Measurements from ENCODE around the gene AHRR.

Gene AHRR

DNA sequence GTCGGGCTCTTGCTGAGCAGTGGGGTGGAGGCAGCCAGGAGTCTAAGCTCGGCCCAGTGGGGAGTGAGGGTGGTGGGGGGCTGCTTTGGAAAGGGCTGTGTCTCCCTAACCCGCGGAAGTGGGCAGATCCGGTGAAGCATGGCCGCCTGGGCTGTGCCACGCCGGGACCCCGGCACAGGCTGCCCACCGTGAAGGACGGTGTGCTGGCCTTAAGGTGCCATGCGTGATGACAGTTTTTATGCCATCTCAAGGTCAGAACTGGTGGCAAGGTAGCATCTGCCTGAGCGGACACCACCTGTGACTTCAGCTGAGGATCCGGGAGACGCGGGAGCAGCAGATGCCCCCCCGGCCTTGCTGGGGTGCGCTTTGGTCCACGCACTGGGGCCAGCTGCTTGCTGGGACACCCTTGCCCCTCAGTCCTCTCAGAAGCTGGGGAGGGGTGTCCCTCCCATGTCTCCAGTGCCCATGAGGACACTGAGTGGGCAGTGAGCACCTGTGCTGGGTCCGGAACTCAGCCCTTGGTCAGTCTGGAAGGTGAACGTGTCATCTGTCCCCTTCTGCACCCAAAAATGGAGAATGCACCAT is 53.9 kb downstream of the AHRR start:
- FAIRE-seq (no peak), DNase-seq (ENCODE audit: insufficient read length, low spot score) (no peak)
- TF ChIP-seq, protein P1, sequence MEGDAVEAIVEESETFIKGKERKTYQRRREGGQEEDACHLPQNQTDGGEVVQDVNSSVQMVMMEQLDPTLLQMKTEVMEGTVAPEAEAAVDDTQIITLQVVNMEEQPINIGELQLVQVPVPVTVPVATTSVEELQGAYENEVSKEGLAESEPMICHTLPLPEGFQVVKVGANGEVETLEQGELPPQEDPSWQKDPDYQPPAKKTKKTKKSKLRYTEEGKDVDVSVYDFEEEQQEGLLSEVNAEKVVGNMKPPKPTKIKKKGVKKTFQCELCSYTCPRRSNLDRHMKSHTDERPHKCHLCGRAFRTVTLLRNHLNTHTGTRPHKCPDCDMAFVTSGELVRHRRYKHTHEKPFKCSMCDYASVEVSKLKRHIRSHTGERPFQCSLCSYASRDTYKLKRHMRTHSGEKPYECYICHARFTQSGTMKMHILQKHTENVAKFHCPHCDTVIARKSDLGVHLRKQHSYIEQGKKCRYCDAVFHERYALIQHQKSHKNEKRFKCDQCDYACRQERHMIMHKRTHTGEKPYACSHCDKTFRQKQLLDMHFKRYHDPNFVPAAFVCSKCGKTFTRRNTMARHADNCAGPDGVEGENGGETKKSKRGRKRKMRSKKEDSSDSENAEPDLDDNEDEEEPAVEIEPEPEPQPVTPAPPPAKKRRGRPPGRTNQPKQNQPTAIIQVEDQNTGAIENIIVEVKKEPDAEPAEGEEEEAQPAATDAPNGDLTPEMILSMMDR (IDR thresholded peaks at IDR 0.05; ENCODE audit: insufficient read depth, missing control alignments), result no peak

DNA sequence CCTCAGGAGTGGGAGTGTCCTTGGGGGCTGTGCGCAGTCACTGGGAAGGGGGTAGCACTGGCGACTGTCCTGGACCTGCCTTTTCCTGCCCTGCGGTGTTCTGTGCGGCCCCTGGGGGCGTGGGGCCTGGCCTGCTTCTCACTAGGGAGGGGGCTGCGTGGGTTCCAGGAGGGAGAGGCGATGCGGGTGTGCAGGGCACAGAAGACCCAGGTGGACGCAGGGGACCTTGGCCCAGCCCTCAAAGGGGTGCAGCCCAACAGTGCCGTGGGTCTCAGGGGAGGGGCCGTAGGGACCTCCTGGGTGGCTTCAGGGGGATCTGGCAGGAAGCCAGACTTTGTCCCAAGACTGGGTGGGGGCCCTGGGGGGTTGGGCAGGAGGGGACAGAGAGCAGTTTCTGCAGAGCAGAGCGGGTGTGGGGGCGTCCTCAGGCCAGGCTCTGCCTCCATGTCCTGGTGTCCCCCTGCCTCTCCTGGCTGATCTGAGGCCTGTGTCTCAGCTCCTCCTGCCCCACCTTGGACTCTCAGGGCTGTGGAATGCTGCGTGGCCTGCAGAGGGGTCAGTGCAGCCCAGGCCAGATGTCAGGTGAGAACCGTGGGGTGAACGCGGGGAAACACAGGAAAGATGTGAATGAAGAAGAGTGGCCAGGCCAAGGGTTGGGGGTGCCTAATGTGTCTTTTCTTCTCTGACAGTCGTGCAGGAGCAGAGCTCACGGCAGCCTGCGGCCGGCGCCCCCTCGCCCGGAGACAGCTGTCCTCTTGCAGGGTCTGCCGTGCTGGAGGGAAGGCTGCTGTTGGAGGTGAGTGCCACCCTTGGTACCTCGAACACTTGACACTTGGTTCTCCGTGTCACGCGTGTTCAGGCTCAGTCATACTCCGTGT is 54.6 kb downstream of the AHRR start:
- no peak for FAIRE-seq
- TF ChIP-seq, protein P1 (IDR thresholded peaks at IDR 0.05; ENCODE audit: insufficient read depth, missing control alignments), result no peak
- DNase-seq (ENCODE audit: insufficient read length, low spot score), result no peak

DNA sequence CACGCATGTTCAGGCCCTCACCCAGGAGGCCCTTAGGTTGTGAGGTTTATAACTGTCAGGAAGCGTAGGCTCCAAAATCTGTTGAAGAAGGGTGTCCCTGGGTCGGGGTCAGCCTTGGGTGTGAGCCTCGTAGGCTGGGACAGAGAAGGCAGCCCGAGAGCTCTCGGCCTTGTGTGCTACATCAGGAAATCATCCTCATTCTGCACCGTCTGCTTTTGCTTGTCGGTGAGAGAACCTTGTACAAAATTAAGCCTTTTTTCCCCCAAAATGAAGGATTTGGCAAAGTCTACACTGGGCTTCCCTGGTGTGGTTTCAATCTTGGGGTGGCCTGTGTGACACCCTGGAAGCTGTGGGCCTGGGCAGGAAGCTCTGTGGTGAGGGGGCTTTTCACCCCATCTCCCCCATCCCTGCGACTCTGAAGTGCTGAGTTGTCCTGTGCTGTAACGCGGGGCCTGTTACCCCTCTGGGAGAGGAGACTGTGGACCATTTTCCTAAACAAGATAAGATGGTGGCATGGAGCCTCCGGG is 55.3 kb downstream of the AHRR start:
- TF ChIP-seq, protein P1 (IDR thresholded peaks at IDR 0.05; ENCODE audit: insufficient read depth, missing control alignments), result no peak
- FAIRE-seq (no peak), DNase-seq (ENCODE audit: insufficient read length, low spot score) (no peak)

DNA sequence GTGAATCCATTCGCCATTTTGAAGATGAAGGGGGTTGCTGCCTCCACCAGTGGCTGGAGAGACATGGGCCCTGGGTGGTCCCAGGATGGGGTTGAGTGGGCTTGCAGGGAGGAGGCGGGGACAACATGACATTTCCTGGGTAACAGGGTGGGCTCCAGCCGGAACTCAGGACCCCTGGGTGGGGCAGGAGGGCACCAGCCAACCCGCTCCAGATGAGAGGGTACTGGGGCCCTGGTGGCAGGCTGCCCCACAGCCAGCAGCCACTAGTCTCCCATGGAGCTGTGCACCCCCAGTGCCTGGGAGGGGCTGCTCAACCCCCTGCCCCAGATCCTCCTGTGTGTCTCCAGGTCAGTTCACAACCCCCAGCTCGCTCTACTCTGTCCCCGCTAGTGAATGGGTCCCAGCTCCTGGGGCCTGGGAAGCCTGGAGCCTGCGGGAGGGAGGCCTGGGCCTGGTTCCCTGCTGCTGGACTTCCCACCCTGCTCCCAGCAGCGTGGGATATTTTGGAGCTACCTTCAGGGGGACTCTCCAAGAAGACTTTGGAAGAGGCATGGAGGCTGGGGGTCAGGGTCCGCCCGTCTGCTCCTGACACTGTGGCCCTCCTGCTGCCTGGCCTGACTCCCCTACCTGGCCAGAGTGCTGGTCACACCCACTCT is 55.9 kb downstream of the AHRR start:
- no peak for FAIRE-seq
- TF ChIP-seq, protein P1 (IDR thresholded peaks at IDR 0.05; ENCODE audit: insufficient read depth, missing control alignments), result no peak
- DNase-seq (ENCODE audit: insufficient read length, low spot score), result no peak

DNA sequence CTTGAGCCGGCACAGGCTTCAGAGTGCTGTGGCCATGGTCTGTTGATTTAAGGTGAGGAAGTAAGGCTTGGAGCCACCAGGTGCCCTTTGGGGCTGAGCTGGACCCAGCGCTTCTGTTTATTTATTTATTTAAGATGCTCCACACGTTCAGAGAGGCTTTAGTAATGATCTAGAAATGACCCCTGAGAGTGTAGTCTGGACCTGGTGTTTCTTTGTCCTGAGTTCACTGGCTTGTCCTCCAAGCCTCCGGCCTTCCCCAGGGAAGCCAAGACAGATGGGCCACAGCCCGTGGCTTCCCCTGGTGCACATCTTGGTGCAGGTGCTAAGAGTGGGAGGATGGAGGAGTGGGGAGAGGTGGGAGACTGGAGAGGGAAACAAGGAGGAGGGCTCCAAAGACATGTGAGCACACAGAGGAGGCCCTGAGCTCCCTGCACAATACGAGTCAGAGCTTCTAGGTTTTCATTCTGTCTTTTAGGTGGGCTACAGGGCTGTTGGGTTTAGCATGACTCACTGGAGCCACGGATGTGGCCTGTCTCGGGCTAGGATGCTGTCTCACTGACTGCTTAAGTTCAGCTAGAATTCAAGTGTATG is 56.9 kb downstream of the AHRR start:
- TF ChIP-seq, protein P1 (IDR thresholded peaks at IDR 0.05; ENCODE audit: insufficient read depth, missing control alignments), result no peak
- FAIRE-seq (no peak), DNase-seq (ENCODE audit: insufficient read length, low spot score) (no peak)

DNA sequence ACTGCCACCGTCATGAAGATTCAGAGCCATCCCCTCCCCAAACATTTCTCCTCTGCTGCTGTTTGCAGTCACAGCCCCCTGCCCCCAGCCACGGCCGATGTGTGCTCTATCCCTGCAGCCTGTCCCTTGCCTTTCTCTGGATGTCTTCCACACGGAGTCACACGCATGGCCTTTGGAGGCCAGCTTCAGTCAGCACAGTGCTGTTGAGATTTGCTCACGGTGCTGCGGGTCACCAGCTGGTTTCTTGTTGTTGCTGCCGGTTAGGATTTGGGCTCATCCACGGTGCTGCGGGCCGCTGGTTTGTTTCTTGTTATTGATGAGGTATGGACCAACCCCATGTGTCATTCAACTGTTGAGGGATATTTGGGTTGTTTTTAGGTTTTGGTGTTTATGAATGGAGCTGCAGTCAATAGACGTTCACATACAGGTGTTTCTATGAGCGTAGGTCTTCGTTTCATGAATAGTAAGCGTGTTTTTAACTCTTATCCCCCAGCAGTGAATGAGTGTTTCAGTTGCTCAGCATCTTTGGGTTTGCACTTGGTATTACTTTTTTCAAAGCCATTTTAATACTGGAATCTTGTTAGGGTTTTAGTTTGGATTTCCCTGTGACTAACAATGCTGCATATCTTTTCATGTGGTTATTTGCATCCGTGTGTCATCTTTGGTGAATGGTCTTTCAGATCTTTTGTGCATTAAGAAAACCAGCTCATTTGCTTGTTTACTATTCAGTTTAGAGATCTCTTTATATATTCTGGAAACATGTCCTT is 57.6 kb downstream of the AHRR start:
- DNase-seq (ENCODE audit: insufficient read length, low spot score), result no peak
- FAIRE-seq, result no peak
- TF ChIP-seq, protein P1 (IDR thresholded peaks at IDR 0.05; ENCODE audit: insufficient read depth, missing control alignments), result no peak
